Aorta (tissue), 5 donors: ENCODE measurements around the gene TCF7L1. TPM values are rescaled to one million over a fixed set of nuclear protein-coding genes. Genes with fewer than 3 reads are reported as not detected.
"Not testable (repeated sequence)": the region's sequence is repeated elsewhere in the genome, so short reads cannot be mapped to it uniquely, and the experiment has no call there.

Experiments
- ATAC-seq: fragments of 200-7000 bp; cut with Tn5 transposase; one replicate; pipeline ENCODE4 v1.9.1; 2022; ENCODE audit warnings: moderate library complexity; ENCODE audit not compliant: low FRiP score
- DNase-seq, 2 donors: peaks; one replicate each; pipeline ENCODE4 v3.0.0-alpha.2; 2020
- H3K27ac ChIP-seq, 2 donors: one replicate each; pipeline ENCODE4 v1.5.1; 2013; ENCODE audit warnings: low read length in 2 of 2, mild to moderate bottlenecking in 2 of 2, moderate library complexity in 2 of 2, control low read depth in 1 of 2, inconsistent platforms in 1 of 2, low read depth in 1 of 2
- H3K27me3 ChIP-seq, 2 donors: one replicate each; pipeline ENCODE4 v1.6.1; 2013; ENCODE audit warnings: control low read depth in 1 of 2, low read length in 1 of 2, mild to moderate bottlenecking in 1 of 2, moderate library complexity in 1 of 2; ENCODE audit not compliant: insufficient read depth in 2 of 2, control insufficient read depth in 1 of 2
- H3K36me3 ChIP-seq, 2 donors: one replicate each; pipeline ENCODE4 v1.6.1; 2013; ENCODE audit warnings: control low read depth in 1 of 2, low read length in 1 of 2, mild to moderate bottlenecking in 1 of 2; ENCODE audit not compliant: insufficient read depth in 2 of 2, control insufficient read depth in 1 of 2
- H3K4me1 ChIP-seq, 2 donors: one replicate each; pipeline ENCODE4 v1.6.1; 2013; ENCODE audit warnings: low read length in 2 of 2, control low read depth in 1 of 2, mild to moderate bottlenecking in 1 of 2, moderate library complexity in 1 of 2; ENCODE audit not compliant: insufficient read depth in 2 of 2, control insufficient read depth in 1 of 2
- H3K4me3 ChIP-seq, 2 donors: one replicate each; pipeline ENCODE4 v1.5.1; 2013; ENCODE audit warnings: low read length in 2 of 2, control low read depth in 1 of 2, mild to moderate bottlenecking in 1 of 2
- H3K9me3 ChIP-seq: one replicate; pipeline ENCODE4 v1.6.1; 2013; ENCODE audit warnings: mild to moderate bottlenecking, low read length; ENCODE audit not compliant: control insufficient read depth
- WGBS, 2 donors: extraction: QIAGEN DNeasy Blood & Tissue Kit; methylation state at CpG; one replicate each; pipeline ENCODE4 v1.1.7; 2013; 5-methylcytosine and 5-hydroxymethylcytosine counted together
- intact Hi-C, 2 donors: fragments of 100-400 bp; cut with DNase I; formaldehyde crosslinking; loops; one replicate each; pipeline versions ENCODE4 v1.14.2 to v1.15.0; 2022
- polyA plus RNA-seq, 2 donors: library from polyadenylated mRNA; stranded (reverse); fragments of 200-250 nt; gene quantifications; one replicate each; pipeline ENCODE4 v1.2.3, GENCODE V29; 2013
- total RNA-seq, 2 donors: library from RNA; stranded (reverse); fragmentation: NEBNext Ultra II Directional; extraction: Animal tissue kit (Norgen Biotek cat#: 25700); gene quantifications; one replicate each; pipeline ENCODE4 v1.2.1, GENCODE V29; 2021
- donor health status: healthy with polysubstance abuse.
- donor health status: Bipolar disorder and iron deficiency.
- donor health status: DM: no; HTN: no; CAD: no.
- donor health status: DM: no; HTN: no; CAD: no.
- donor health status: DM: yes; HTN: yes; CAD: no.

The TCF7L1 gene
- total and polyA plus RNA-seq, 4 donors: 14.1 to 39.5 (median 31.8) TPM

- DNase-seq (no peak), ATAC-seq (no peak)
- Histone ChIP-seq H3K9me3 (no peaks in the 10 kb centered on the region), H3K27ac (no peak overlapping the region), H3K4me1 (no peaks in the 10 kb centered on the region), H3K27me3 (no peaks in the 10 kb centered on the region), H3K36me3 (no peaks in the 10 kb centered on the region), H3K4me3 (no peak overlapping the region)
- intact Hi-C loops: no loop called here
- 81 to 87% methylated on average over 4 of the region's 4 CpGs for WGBS, 2 donors
Observed at GRCh38 chr2:85135660-85135914, 2.4 kb downstream of the TCF7L1 start.

- Histone ChIP-seq H3K27ac (peak overlapping the region in 1 of 2 donors; percentile 54), H3K4me3 (no peak overlapping the region), H3K9me3 (no peaks in the 10 kb centered on the region), H3K36me3 (no peaks in the 10 kb centered on the region), H3K4me1 (no peaks in the 10 kb centered on the region), H3K27me3 (no peaks in the 10 kb centered on the region)
- ATAC-seq: no peak
- no peak for DNase-seq
- WGBS, 2 donors: 74 to 76% methylated on average over 1 of the region's 1 CpG
- intact Hi-C loops: no loop called here
Observed at GRCh38 chr2:85137156-85137555, 4.0 kb downstream of the TCF7L1 start.

GRCh38 chr2:85143463-85144082 is 10.4 kb downstream of the TCF7L1 start:
- intact Hi-C loops: no loop called here
- ATAC-seq: no peak
- 83 to 84% methylated on average over 8 of the region's 8 CpGs for WGBS, 2 donors

GRCh38 chr2:85145116-85145820 is 12.1 kb downstream of the TCF7L1 start:
- H3K27me3 ChIP-seq: no peaks in the 10 kb centered on the region
- no peak overlapping the region for H3K27ac ChIP-seq
- no peak overlapping the region for H3K4me3 ChIP-seq
- 89 to 92% methylated on average over 4 of the region's 4 CpGs for WGBS, 2 donors
- H3K9me3 ChIP-seq: no peaks in the 10 kb centered on the region
- ATAC-seq: no peak
- H3K36me3 ChIP-seq: no peaks in the 10 kb centered on the region
- H3K4me1 ChIP-seq: peaks cover 0 to 3% of the 10 kb centered on the region in 2 donors
- intact Hi-C loops: no loop called here
- DNase-seq: no peak

More at GRCh38 chr2:85143463-85144082, 10.4 kb downstream of the TCF7L1 start:
- Histone ChIP-seq H3K4me3 (no peak overlapping the region), H3K27ac (no peak overlapping the region), H3K9me3 (no peaks in the 10 kb centered on the region), H3K27me3 (no peaks in the 10 kb centered on the region), H3K4me1 (peaks cover 0 to 3% of the 10 kb centered on the region in 2 donors), H3K36me3 (no peaks in the 10 kb centered on the region)
- DNase-seq: no peak

GRCh38 chr2:85148190-85148589 is 15.0 kb downstream of the TCF7L1 start:
- no peaks in the 10 kb centered on the region for H3K27me3 ChIP-seq
- ATAC-seq: no peak
- H3K9me3 ChIP-seq: no peaks in the 10 kb centered on the region
- intact Hi-C loops: no loop called here
- H3K4me3 ChIP-seq: no peak overlapping the region
- no peak for DNase-seq
- H3K27ac ChIP-seq: no peak overlapping the region
- 39 to 46% methylated on average over 2 of the region's 2 CpGs for WGBS, 2 donors
- H3K4me1 ChIP-seq: peaks cover 0 to 3% of the 10 kb centered on the region in 2 donors
- no peaks in the 10 kb centered on the region for H3K36me3 ChIP-seq

- no peak overlapping the region for H3K4me3 ChIP-seq
- intact Hi-C loops: no loop called here
- H3K4me1 ChIP-seq: peaks cover 0 to 5% of the 10 kb centered on the region in 2 donors
- no peaks in the 10 kb centered on the region for H3K27me3 ChIP-seq
- H3K36me3 ChIP-seq: no peaks in the 10 kb centered on the region
- no peak for DNase-seq
- H3K9me3 ChIP-seq: no peaks in the 10 kb centered on the region
- H3K27ac ChIP-seq: no peak overlapping the region
- 59 to 74% methylated on average over 1 of the region's 1 CpG for WGBS, 2 donors
- no peak for ATAC-seq
Observed at GRCh38 chr2:85151026-85151425, 17.8 kb downstream of the TCF7L1 start.

GRCh38 chr2:85152895-85153294 is 19.7 kb downstream of the TCF7L1 start:
- ATAC-seq (no peak), DNase-seq (no peak)
- no peak overlapping the region for H3K27ac ChIP-seq
- H3K36me3 ChIP-seq: no peaks in the 10 kb centered on the region
- intact Hi-C loops: no loop called here
- whole genome bisulfite sequencing, 2 donors: 94% methylated on average over 2 of the region's 2 CpGs
- H3K4me3 ChIP-seq: no peak overlapping the region
- no peaks in the 10 kb centered on the region for H3K27me3 ChIP-seq
- H3K4me1 ChIP-seq: peaks cover 0 to 5% of the 10 kb centered on the region in 2 donors
- no peaks in the 10 kb centered on the region for H3K9me3 ChIP-seq

GRCh38 chr2:85154048-85154753 is 21.0 kb downstream of the TCF7L1 start:
- Histone ChIP-seq H3K36me3 (no peaks in the 10 kb centered on the region), H3K9me3 (no peaks in the 10 kb centered on the region), H3K27ac (peak overlapping the region in 1 of 2 donors; percentile 19), H3K4me1 (peaks cover 0 to 5% of the 10 kb centered on the region in 2 donors), H3K27me3 (no peaks in the 10 kb centered on the region), H3K4me3 (no peak overlapping the region)
- DNase-seq (no peak), ATAC-seq (no peak)
- intact Hi-C loops: no loop called here
- WGBS, 2 donors: 18 to 22% methylated on average over 7 of the region's 7 CpGs

- DNase-seq, H3K4me1 ChIP-seq, H3K36me3 ChIP-seq, intact Hi-C loops, H3K9me3 ChIP-seq, H3K27ac ChIP-seq, H3K27me3 ChIP-seq, ATAC-seq, H3K4me3 ChIP-seq: not testable (repeated sequence)
- 93% methylated on average over 8 of the region's 8 CpGs for WGBS, 2 donors
Observed at GRCh38 chr2:85155082-85155481, 21.9 kb downstream of the TCF7L1 start.
